ENCODE results near the gene ACAN.

- TF ChIP-seq POLR2A (conservative IDR thresholded peaks at IDR 0.05) (no peak), ZC3H11A (IDR thresholded peaks at IDR 0.05; ENCODE audit: low read depth, low read length) (no peak), ZZZ3 (IDR thresholded peaks at IDR 0.05) (no peak), CHD1 (IDR thresholded peaks at IDR 0.05; ENCODE audit: low read length) (no peak), CEBPB (tag; IDR thresholded peaks at IDR 0.05) (no peak), EGR1 (conservative IDR thresholded peaks at IDR 0.05) (no peak), CTCF (IDR thresholded peaks at IDR 0.05 in 2 of 3, conservative IDR thresholded peaks at IDR 0.05 in 1 of 3; ENCODE audit: insufficient read depth in 2 of 3, low read depth in 1 of 3, low read length in 3 of 3) (no peak), SMARCC2 (IDR thresholded peaks at IDR 0.05; ENCODE audit: low read depth) (no peak), SMAD3 (CRISPR knock-in tag; conservative IDR thresholded peaks at IDR 0.05) (no peak), POLR2AphosphoS5 (IDR thresholded peaks at IDR 0.05; ENCODE audit: control insufficient read depth, insufficient read depth, low read depth, low read length) (no peak), ZHX1 (conservative IDR thresholded peaks at IDR 0.05; ENCODE audit: low read length) (no peak)
These were observed 70.5 kb downstream of the ACAN start for GRCh38 chr15:88873786-88874185.

Data from K562 (cell line).